Neutrophil (primary cell): ENCODE data around the gene VTCN1.

Source experiments
- H3K27ac ChIP-seq: fragments of 200-600 bp; sonication (generic); 2 replicates; pipeline ENCODE4 v1.5.1; 2016; ENCODE audit warnings: mild to moderate bottlenecking, moderate library complexity
- H3K27me3 ChIP-seq: fragments of 200-600 bp; sonication (generic); 2 replicates; pipeline ENCODE4 v1.6.0; 2016; ENCODE audit warnings: mild to moderate bottlenecking
- H3K36me3 ChIP-seq: fragments of 200-600 bp; sonication (generic); 2 replicates; pipeline ENCODE4 v1.5.1; 2017
- H3K4me1 ChIP-seq, 2 experiments: fragments of 200-600 bp in 1 of 2; sonication (generic) in 1 of 2; 1 replicate in 1 of 2; 2 replicates in 1 of 2; pipeline versions ENCODE4 v1.5.1 to v1.6.1; 2013 to 2016; ENCODE audit warnings: low read depth in 1 of 2, low read length in 1 of 2, mild to moderate bottlenecking in 1 of 2, moderate library complexity in 1 of 2; ENCODE audit not compliant: control insufficient read depth in 1 of 2, insufficient read depth in 1 of 2
- H3K4me3 ChIP-seq, 2 experiments: fragments of 200-600 bp in 1 of 2; sonication (generic) in 1 of 2; 1 replicate in 1 of 2; 2 replicates in 1 of 2; pipeline ENCODE4 v1.5.1; 2013 to 2016; ENCODE audit warnings: low read depth in 1 of 2, low read length in 1 of 2, mild to moderate bottlenecking in 1 of 2, moderate library complexity in 1 of 2
- H3K9me3 ChIP-seq: fragments of 200-600 bp; sonication (generic); 2 replicates; pipeline ENCODE4 v1.5.1; 2016
- TF ChIP-seq, protein P1 (sequence below): fragments of 200-600 bp; sonication (generic); IDR thresholded peaks from 2 replicates; pipeline ENCODE4 v1.5.1; 2016; ENCODE audit warnings: antibody characterized with exemption

Gene VTCN1

GRCh38 chr1:117225931-117226330 lies 15.2 kb upstream of the VTCN1 start:
- TF ChIP-seq, protein P1, sequence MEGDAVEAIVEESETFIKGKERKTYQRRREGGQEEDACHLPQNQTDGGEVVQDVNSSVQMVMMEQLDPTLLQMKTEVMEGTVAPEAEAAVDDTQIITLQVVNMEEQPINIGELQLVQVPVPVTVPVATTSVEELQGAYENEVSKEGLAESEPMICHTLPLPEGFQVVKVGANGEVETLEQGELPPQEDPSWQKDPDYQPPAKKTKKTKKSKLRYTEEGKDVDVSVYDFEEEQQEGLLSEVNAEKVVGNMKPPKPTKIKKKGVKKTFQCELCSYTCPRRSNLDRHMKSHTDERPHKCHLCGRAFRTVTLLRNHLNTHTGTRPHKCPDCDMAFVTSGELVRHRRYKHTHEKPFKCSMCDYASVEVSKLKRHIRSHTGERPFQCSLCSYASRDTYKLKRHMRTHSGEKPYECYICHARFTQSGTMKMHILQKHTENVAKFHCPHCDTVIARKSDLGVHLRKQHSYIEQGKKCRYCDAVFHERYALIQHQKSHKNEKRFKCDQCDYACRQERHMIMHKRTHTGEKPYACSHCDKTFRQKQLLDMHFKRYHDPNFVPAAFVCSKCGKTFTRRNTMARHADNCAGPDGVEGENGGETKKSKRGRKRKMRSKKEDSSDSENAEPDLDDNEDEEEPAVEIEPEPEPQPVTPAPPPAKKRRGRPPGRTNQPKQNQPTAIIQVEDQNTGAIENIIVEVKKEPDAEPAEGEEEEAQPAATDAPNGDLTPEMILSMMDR, result no peak
- no peaks in the 10 kb centered on the region for H3K9me3 ChIP-seq
- H3K27me3 ChIP-seq, result no peaks in the 10 kb centered on the region
- no peaks in the 10 kb centered on the region for H3K4me1 ChIP-seq
- no peak overlapping the region for H3K4me3 ChIP-seq
- H3K36me3 ChIP-seq, result no peaks in the 10 kb centered on the region
- no peak overlapping the region for H3K27ac ChIP-seq

GRCh38 chr1:117216718-117217117 lies 6.0 kb upstream of the VTCN1 start:
- Histone ChIP-seq H3K36me3 (no peaks in the 10 kb centered on the region), H3K4me1 (no peaks in the 10 kb centered on the region), H3K27me3 (no peaks in the 10 kb centered on the region), H3K27ac (no peak overlapping the region), H3K9me3 (no peaks in the 10 kb centered on the region), H3K4me3 (no peak overlapping the region)
- TF ChIP-seq, protein P1, result no peak

DNA sequence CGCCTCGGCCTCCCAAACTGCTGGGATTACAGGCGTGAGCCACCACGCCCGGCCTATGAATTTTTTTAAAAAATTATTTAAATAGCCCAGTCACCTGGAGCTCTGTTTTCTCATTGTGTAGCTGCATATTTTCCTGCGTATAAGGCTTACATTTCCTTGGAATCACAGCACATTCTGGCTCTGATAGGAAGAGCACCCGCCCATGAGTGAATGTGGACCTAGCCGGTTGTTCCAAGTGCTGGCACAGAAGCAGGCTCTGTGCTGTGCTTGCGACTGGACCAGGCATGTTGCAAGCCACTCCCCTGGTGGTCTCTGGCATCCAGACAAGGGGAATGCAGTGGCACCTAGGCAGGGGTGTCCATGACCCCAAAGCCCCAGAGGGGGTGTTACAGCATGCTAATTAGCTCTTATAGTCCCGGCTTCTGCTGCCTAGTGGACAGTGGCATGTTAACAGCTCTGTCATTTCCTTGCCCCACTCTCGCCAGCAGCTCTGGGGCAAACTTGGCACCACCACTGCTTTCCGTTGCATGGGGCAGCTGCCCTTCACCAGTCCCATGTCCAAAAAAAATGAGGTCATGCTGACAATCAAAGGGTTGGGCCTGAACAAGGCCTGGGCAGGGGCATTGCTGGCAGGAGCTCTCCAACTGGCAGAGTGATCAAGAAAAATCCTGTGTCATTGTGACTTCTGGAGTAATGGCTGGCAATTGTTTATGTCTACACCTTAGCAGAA lies 5.2 kb upstream of the VTCN1 start:
- Histone ChIP-seq H3K4me1 (no peaks in the 10 kb centered on the region), H3K36me3 (no peaks in the 10 kb centered on the region), H3K27ac (no peak overlapping the region), H3K27me3 (no peaks in the 10 kb centered on the region), H3K4me3 (no peak overlapping the region), H3K9me3 (no peaks in the 10 kb centered on the region)
- TF ChIP-seq, protein P1, result no peak

GRCh38 chr1:117215019-117215418 lies 4.3 kb upstream of the VTCN1 start:
- Histone ChIP-seq H3K36me3 (no peaks in the 10 kb centered on the region), H3K27me3 (no peaks in the 10 kb centered on the region), H3K4me1 (no peaks in the 10 kb centered on the region), H3K4me3 (no peak overlapping the region), H3K27ac (no peak overlapping the region), H3K9me3 (no peaks in the 10 kb centered on the region)
- TF ChIP-seq, protein P1, result no peak

GRCh38 chr1:117213046-117213445 lies 2.3 kb upstream of the VTCN1 start:
- Histone ChIP-seq H3K4me1 (no peaks in the 10 kb centered on the region), H3K4me3 (no peak overlapping the region), H3K27ac (no peak overlapping the region), H3K36me3 (no peaks in the 10 kb centered on the region), H3K9me3 (no peaks in the 10 kb centered on the region), H3K27me3 (no peaks in the 10 kb centered on the region)
- TF ChIP-seq, protein P1, result no peak
